Panc1 (cell line): Measurements from ENCODE around the gene FCHSD2. TPM values are rescaled to one million over a fixed set of nuclear protein-coding genes. Genes with fewer than 3 reads are reported as not detected.

Experiments
- ATAC-seq: fragments of 200-7000 bp; cut with Tn5 transposase; 2 replicates; pipeline ENCODE4 v1.9.1; 2020; ENCODE audit warnings: mild to moderate bottlenecking, moderate library complexity
- BruUV-seq: library from RNA; stranded (reverse); fragments of 400-500 nt; replicated peaks from 2 replicates; lab custom pipeline; 2021; lab: Mats Ljungman, UMichigan
- CTCF ChIA-PET: fragments of 300-600 bp; sonication (Branson Sonifier 250); formaldehyde crosslinking; loops from one replicate; lab custom pipeline; 2022; ENCODE audit warnings: antibody characterized with exemption; lab: Charles Lee
- POLR2A ChIA-PET: fragments of 300-600 bp; sonication (Branson Sonifier 250); formaldehyde crosslinking; loops from one replicate; lab custom pipeline; 2022; ENCODE audit warnings: antibody characterized with exemption; lab: Charles Lee
- DNase-seq: peaks from one replicate; pipeline ENCODE4 v3.0.0-alpha.2; 2010; ENCODE audit warnings: low read depth, low spot score
- H3K27ac ChIP-seq: 2 replicates; pipeline ENCODE4 v1.5.1; 2011; ENCODE audit warnings: mild to moderate bottlenecking, low read length, inconsistent platforms
- H3K27me3 ChIP-seq: fragments of 200-500 bp; sonication (Bioruptor generic); 2 replicates; pipeline ENCODE4 v1.6.0; 2014; ENCODE audit warnings: low read length, inconsistent platforms; ENCODE audit not compliant: control insufficient read depth, insufficient read depth
- H3K36me3 ChIP-seq: fragments of 200-500 bp; sonication (Bioruptor generic); 2 replicates; pipeline ENCODE4 v1.5.1; 2014; ENCODE audit warnings: inconsistent platforms, mild to moderate bottlenecking, low read length, moderate library complexity; ENCODE audit not compliant: control insufficient read depth, insufficient read depth
- H3K4me1 ChIP-seq: 2 replicates; pipeline ENCODE4 v1.5.1; 2011; ENCODE audit warnings: inconsistent platforms, mild to moderate bottlenecking, low read length, moderate library complexity; ENCODE audit not compliant: control insufficient read depth, insufficient read depth
- H3K4me3 ChIP-seq, 2 experiments: 2 replicates each; pipeline ENCODE4 v1.5.1; 2011 to 2012; ENCODE audit warnings: low read depth in 2 of 2, low read length in 2 of 2, mild to moderate bottlenecking in 2 of 2, inconsistent platforms in 1 of 2, moderate library complexity in 1 of 2
- H3K9me3 ChIP-seq: fragments of 200-500 bp; sonication (Bioruptor generic); 2 replicates; pipeline ENCODE4 v1.5.1; 2014; ENCODE audit warnings: low read depth, mild to moderate bottlenecking, inconsistent platforms, low read length, moderate library complexity; ENCODE audit not compliant: control insufficient read depth, insufficient read depth
- CTCF ChIP-seq: fragments of 450-650 bp; IDR thresholded peaks from 2 replicates; pipeline ENCODE4 v1.5.1; 2017; ENCODE audit warnings: mild to moderate bottlenecking
- POLR2AphosphoS5 ChIP-seq: IDR thresholded peaks from 2 replicates; pipeline ENCODE4 v1.6.1; 2012; ENCODE audit warnings: mild to moderate bottlenecking, low read depth, low read length, moderate library complexity
- REST ChIP-seq, 2 experiments: IDR thresholded peaks; 2 replicates each; pipeline ENCODE4 v1.6.1; 2011 to 2012; ENCODE audit warnings: low read depth in 2 of 2, control low read depth in 1 of 2, low read length in 1 of 2, mild to moderate bottlenecking in 1 of 2, moderate library complexity in 1 of 2; ENCODE audit not compliant: insufficient read depth in 1 of 2
- SIN3A ChIP-seq: IDR thresholded peaks from 2 replicates; pipeline ENCODE4 v1.6.1; 2012; ENCODE audit warnings: low read depth, mild to moderate bottlenecking, low read length, moderate library complexity, borderline replicate concordance; ENCODE audit not compliant: insufficient read depth
- TCF7L2 ChIP-seq: IDR thresholded peaks from 2 replicates; pipeline ENCODE4 v1.6.1; 2011; ENCODE audit warnings: mild to moderate bottlenecking, low read depth, low read length, inconsistent platforms
- in situ Hi-C: cut with HindIII; loops from 2 replicates; pipeline ENCODE4 v1.10.0; 2016; ENCODE audit warnings: low sequenced_read_pairs, low pct_unique_long_range_greater_than_20kb
- intact Hi-C: fragments of 100-400 bp; cut with micrococcal nuclease; formaldehyde crosslinking; loops from one replicate; pipeline ENCODE4 v1.10.0; 2022; ENCODE audit not compliant: unreplicated experiment
- total RNA-seq: library from RNA; stranded (reverse); gene quantifications from one replicate; pipeline ENCODE4 v1.2.1, GENCODE V29; 2021; ENCODE audit not compliant: unreplicated experiment

The FCHSD2 gene
- total RNA-seq, 1 experiment from 2014 or later = 31.8 TPM

- DNase-seq (no peak), ATAC-seq (no peak)
- no peaks in the 10 kb centered on the region for H3K36me3 ChIP-seq
- no peak for TF ChIP-seq SIN3A
- no peak for TF ChIP-seq TCF7L2
- no peak for TF ChIP-seq CTCF
- TF ChIP-seq REST (IDR thresholded peaks at IDR 0.05; ENCODE audit: insufficient read depth in 1 of 2, low read depth in 2 of 2, low read length in 1 of 2) = no peak
- TF ChIP-seq POLR2AphosphoS5 = no peak
- H3K9me3 ChIP-seq = no peaks in the 10 kb centered on the region
- H3K4me1 ChIP-seq = no peaks in the 10 kb centered on the region
- no peak overlapping the region for H3K4me3 ChIP-seq
- POLR2A ChIA-PET = no interaction called here
- no peak overlapping the region for H3K27ac ChIP-seq
- no TSS peak for BruUV-seq
- CTCF ChIA-PET = no interaction called here
- intact Hi-C loops (no loop called here), in situ Hi-C loops (no loop called here)
- no peaks in the 10 kb centered on the region for H3K27me3 ChIP-seq
These were observed 210.0 kb downstream of the FCHSD2 start for GRCh38 chr11:72932132-72932570.

GRCh38 chr11:72930008-72930407 is 212.1 kb downstream of the FCHSD2 start:
- in situ Hi-C loops = no loop called here
- CTCF ChIA-PET = no interaction called here

More at GRCh38 chr11:72930008-72930407, 212.1 kb downstream of the FCHSD2 start:
- no peak for DNase-seq
- H3K36me3 ChIP-seq = no peaks in the 10 kb centered on the region
- ATAC-seq = no peak
- intact Hi-C loops = no loop called here
- H3K4me3 ChIP-seq = no peak overlapping the region
- TF ChIP-seq POLR2AphosphoS5 (no peak), CTCF (no peak), SIN3A (no peak), TCF7L2 (no peak), REST (IDR thresholded peaks at IDR 0.05; ENCODE audit: insufficient read depth in 1 of 2, low read depth in 2 of 2, low read length in 1 of 2) (no peak)
- POLR2A ChIA-PET = interaction anchor here (0.6 kb wide), 1 partner anchor 196 kb away, joined by 7 read pairs; no protein-coding TSS in a partner anchor
- no peaks in the 10 kb centered on the region for H3K27me3 ChIP-seq
- H3K27ac ChIP-seq = no peak overlapping the region
- no TSS peak for BruUV-seq
- no peaks in the 10 kb centered on the region for H3K9me3 ChIP-seq
- no peaks in the 10 kb centered on the region for H3K4me1 ChIP-seq
